B cell (primary cell): ENCODE results near the gene FARP1. TPM values are rescaled to one million over a fixed set of nuclear protein-coding genes. Genes with fewer than 3 reads are reported as not detected.

Experiments
- ATAC-seq: fragments of 200-7000 bp; cut with Tn5 transposase; one replicate; pipeline ENCODE4 v1.10.0; 2021; ENCODE audit warnings: low read depth, mild to moderate bottlenecking, moderate number of reproducible peaks, moderate library complexity
- CTCF ChIA-PET: fragments of 350-600 bp; sonication (Branson Sonifier 250); formaldehyde crosslinking; loops from one replicate; lab custom pipeline; 2021; ENCODE audit warnings: antibody characterized with exemption, inconsistent platforms; lab: Charles Lee
- POLR2A ChIA-PET: fragments of 350-600 bp; sonication (Branson Sonifier 250); formaldehyde crosslinking; loops from one replicate; lab custom pipeline; 2021; ENCODE audit warnings: antibody characterized with exemption; lab: Charles Lee
- DNase-seq: peaks from one replicate; pipeline ENCODE4 v3.0.0; 2013
- H2AFZ ChIP-seq: 2 replicates; pipeline ENCODE4 v1.6.1; 2012; ENCODE audit warnings: mild to moderate bottlenecking, low read depth, low read length; ENCODE audit not compliant: insufficient read depth, poor library complexity, severe bottlenecking
- H3K27ac ChIP-seq, 2 donors: 1 replicate in 1 of 2; 2 replicates in 1 of 2; pipeline ENCODE4 v1.5.1; 2012 to 2013; ENCODE audit warnings: low read length in 2 of 2, mild to moderate bottlenecking in 2 of 2, moderate library complexity in 1 of 2
- H3K27me3 ChIP-seq, 4 experiments: fragments of 200-600 bp in 1 of 4; sonication (generic) in 1 of 4; replicated peaks in 1 of 4; 1 replicate in 2 of 4; 2 replicates in 2 of 4; pipeline versions ENCODE4 v1.6.1 to v1.7.0; 2013 to 2016; ENCODE audit warnings: low read length in 3 of 4, mild to moderate bottlenecking in 2 of 4, mixed read lengths in 1 of 4, moderate library complexity in 1 of 4; ENCODE audit not compliant: insufficient read depth in 4 of 4, control insufficient read depth in 3 of 4; ENCODE audit errors: control extremely low read depth in 1 of 4
- H3K36me3 ChIP-seq, 2 experiments: replicated peaks in 1 of 2; 1 replicate in 1 of 2; 2 replicates in 1 of 2; pipeline versions ENCODE4 v1.6.1 to v1.7.1; 2013; ENCODE audit warnings: low read length in 1 of 2; ENCODE audit not compliant: insufficient read depth in 2 of 2, control insufficient read depth in 1 of 2; ENCODE audit errors: control extremely low read depth in 1 of 2, extremely low read depth in 1 of 2
- H3K4me1 ChIP-seq, 2 donors: fragments of 200-600 bp in 1 of 2; sonication (generic) in 1 of 2; 1 replicate in 1 of 2; 2 replicates in 1 of 2; pipeline versions ENCODE4 v1.5.1 to v1.6.1; 2013 to 2017; ENCODE audit warnings: low read length in 2 of 2; ENCODE audit not compliant: control insufficient read depth in 2 of 2, insufficient read depth in 2 of 2
- H3K4me2 ChIP-seq: replicated peaks from 2 replicates; pipeline ENCODE3; 2012; ENCODE audit warnings: mild to moderate bottlenecking, low read depth, low read length; ENCODE audit not compliant: poor library complexity, severe bottlenecking
- H3K4me3 ChIP-seq, 5 experiments: fragments of 200-600 bp in 1 of 5; sonication (generic) in 1 of 5; 1 replicate in 3 of 5; 2 replicates in 2 of 5; pipeline versions ENCODE4 v1.5.1 to v1.7.0; 2011 to 2016; ENCODE audit warnings: low read length in 4 of 5, mild to moderate bottlenecking in 4 of 5, low read depth in 2 of 5, control low read depth in 1 of 5, moderate library complexity in 1 of 5; ENCODE audit not compliant: insufficient read depth in 1 of 5; ENCODE audit errors: control extremely low read depth in 1 of 5, extremely low read depth in 1 of 5
- H3K79me2 ChIP-seq: fragments of 200-600 bp; sonication (generic); one replicate; pipeline ENCODE4 v1.6.0; 2016; ENCODE audit warnings: low read length; ENCODE audit not compliant: control insufficient read depth, insufficient read depth
- H3K9ac ChIP-seq: fragments of 200-600 bp; sonication (generic); 2 replicates; pipeline ENCODE4 v1.6.1; 2017; ENCODE audit warnings: mild to moderate bottlenecking, low read length, moderate library complexity
- H3K9me3 ChIP-seq, 3 donors: one replicate each; pipeline versions ENCODE4 v1.6.1 to v1.7.1; 2013; ENCODE audit warnings: low read length in 2 of 3; ENCODE audit not compliant: control insufficient read depth in 2 of 3, insufficient read depth in 1 of 3; ENCODE audit errors: control extremely low read depth in 1 of 3
- H4K20me1 ChIP-seq: 2 replicates; pipeline ENCODE4 v1.6.0; 2012; ENCODE audit warnings: mild to moderate bottlenecking, low read length; ENCODE audit not compliant: insufficient read depth, control insufficient read depth, poor library complexity, severe bottlenecking
- H3K27ac Mint-ChIP-seq: one replicate; pipeline ENCODE4 v1.8.0; 2021; ENCODE audit warnings: mixed read lengths
- H3K27me3 Mint-ChIP-seq: one replicate; pipeline ENCODE4 v1.8.0; 2021; ENCODE audit warnings: mixed read lengths
- H3K4me1 Mint-ChIP-seq: one replicate; pipeline ENCODE4 v1.8.0; 2021; ENCODE audit warnings: mixed read lengths
- H3K4me3 Mint-ChIP-seq: one replicate; pipeline ENCODE4 v1.8.0; 2021; ENCODE audit warnings: mixed read lengths
- H3K9me3 Mint-ChIP-seq: one replicate; pipeline ENCODE4 v1.8.0; 2022; ENCODE audit warnings: mixed read lengths; ENCODE audit not compliant: insufficient read depth
- CTCF ChIP-seq: fragments of 200-600 bp; IDR thresholded peaks from one replicate; pipeline ENCODE4 v1.8.0; 2022; ENCODE audit warnings: antibody characterized with exemption, mild to moderate bottlenecking
- EZH2 ChIP-seq: IDR thresholded peaks from 2 replicates; pipeline ENCODE4 v1.6.1; 2012; ENCODE audit warnings: borderline replicate concordance, low read depth, mild to moderate bottlenecking, moderate library complexity, low read length; ENCODE audit not compliant: insufficient read depth, poor library complexity, severe bottlenecking
- WGBS: methylation state at CpG from one replicate; pipeline ENCODE4 v1.1.5; 2013; ENCODE audit warnings: missing lambda C conversion rate; ENCODE audit not compliant: insufficient coverage; 5-methylcytosine and 5-hydroxymethylcytosine counted together
- intact Hi-C: fragments of 100-400 bp; cut with micrococcal nuclease; formaldehyde crosslinking; loops from one replicate; pipeline ENCODE4 v1.10.0; 2022
- polyA plus RNA-seq: library from polyadenylated mRNA; depleted of rRNA; stranded (reverse); fragments of >200 nt; gene quantifications from 2 replicates; pipeline ENCODE4 v1.2.3, GENCODE V29; 2012
- total RNA-seq, 2 donors: library from RNA; stranded (reverse); fragments of 120-200 nt in 1 of 2; gene quantifications; 1 replicate in 1 of 2; 2 replicates in 1 of 2; pipeline versions ENCODE4 v1.2.3 to v1.2.4, GENCODE V29; 2013 to 2022

Gene FARP1
- total and polyA plus RNA-seq, 2 donors (not counting 1 experiment from before 2014, with no cell fraction given), result 0.15 to 1.5 TPM

DNA sequence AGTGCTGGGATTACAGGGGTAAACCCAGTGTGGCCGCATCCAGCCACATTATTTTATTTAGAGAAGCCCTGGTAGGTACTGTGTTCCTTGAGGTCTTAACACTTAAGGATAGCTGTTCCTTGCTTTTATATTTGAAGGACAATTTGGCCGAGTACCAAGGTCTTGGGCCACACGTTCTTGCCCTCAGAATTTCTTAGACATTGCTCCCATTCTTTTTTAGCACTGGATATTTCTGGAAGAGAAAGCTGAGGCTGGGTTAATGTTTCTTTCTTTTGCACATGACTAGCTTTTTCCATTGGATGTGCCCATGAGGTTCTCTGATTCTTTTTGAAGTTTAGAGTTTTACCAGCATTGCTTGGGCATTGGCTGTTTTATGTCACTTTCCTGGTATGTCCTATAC lies 39.7 kb downstream of the FARP1 start:
- H3K4me2 ChIP-seq, result no peak overlapping the region
- no peak overlapping the region for H3K4me3 ChIP-seq
- Mint-ChIP-seq H3K27me3 (peaks cover 3% of the 10 kb centered on the region), H3K9me3 (no peaks in the 10 kb centered on the region), H3K4me3 (no peak overlapping the region), H3K4me1 (no peaks in the 10 kb centered on the region), H3K27ac (no peak overlapping the region)
- no peaks in the 10 kb centered on the region for H3K4me1 ChIP-seq
- no peaks in the 10 kb centered on the region for H3K9me3 ChIP-seq
- ChIA-PET CTCF (no interaction called here), POLR2A (no interaction called here)
- intact Hi-C loops, result no loop called here
- WGBS, result 100% methylated on average over 1 of the region's 3 CpGs
- H3K36me3 ChIP-seq, result no peaks in the 10 kb centered on the region
- no peak overlapping the region for H3K27ac ChIP-seq
- H3K79me2 ChIP-seq, result no peaks in the 10 kb centered on the region
- no peak for ATAC-seq
- H3K27me3 ChIP-seq, result no peaks in the 10 kb centered on the region
- DNase-seq, result no peak
- H4K20me1 ChIP-seq, result no peaks in the 10 kb centered on the region
- TF ChIP-seq CTCF, result no peak
- no peak for TF ChIP-seq EZH2
- H3K9ac ChIP-seq, result no peak overlapping the region
- no peak overlapping the region for H2AFZ ChIP-seq

DNA sequence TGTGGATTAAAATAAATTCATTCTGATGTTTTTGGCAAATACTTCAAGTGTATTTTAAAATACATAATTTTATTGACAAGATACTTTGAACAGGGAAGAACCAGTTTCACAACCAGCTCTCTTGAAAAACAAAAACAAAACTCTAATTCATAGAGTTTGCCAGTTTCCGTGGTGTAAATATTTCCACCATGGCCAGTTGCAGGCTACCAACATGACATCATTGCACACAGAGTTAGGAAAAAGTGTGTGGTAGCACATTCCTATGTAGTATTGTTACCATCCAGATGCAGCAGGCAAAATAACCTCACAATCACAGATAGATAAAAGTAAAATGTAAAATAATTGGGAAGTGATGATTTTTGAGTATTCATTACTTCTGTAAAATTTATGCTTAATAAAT lies 41.9 kb downstream of the FARP1 start:
- POLR2A ChIA-PET, result no interaction called here
- Histone ChIP-seq H2AFZ (no peak overlapping the region), H3K4me1 (no peaks in the 10 kb centered on the region), H3K36me3 (no peaks in the 10 kb centered on the region), H3K79me2 (no peaks in the 10 kb centered on the region), H3K4me2 (no peak overlapping the region), H3K4me3 (no peak overlapping the region), H3K9me3 (no peaks in the 10 kb centered on the region), H3K27me3 (no peaks in the 10 kb centered on the region), H3K27ac (no peak overlapping the region), H3K9ac (no peak overlapping the region), H4K20me1 (no peaks in the 10 kb centered on the region)
- TF ChIP-seq EZH2, result no peak
- TF ChIP-seq CTCF, result no peak
- H3K4me3 Mint-ChIP-seq, result no peak overlapping the region
- H3K4me1 Mint-ChIP-seq, result no peaks in the 10 kb centered on the region
- H3K27me3 Mint-ChIP-seq, result peaks cover 3% of the 10 kb centered on the region
- no peak for DNase-seq
- no peak overlapping the region for H3K27ac Mint-ChIP-seq
- CTCF ChIA-PET, result no interaction called here
- intact Hi-C loops, result no loop called here
- no peaks in the 10 kb centered on the region for H3K9me3 Mint-ChIP-seq
- WGBS, result no CpG with 5 or more reads among the region's 1 CpG
- ATAC-seq, result no peak
